ENCODE results near the gene TIGD6. TPM values are rescaled to one million over a fixed set of nuclear protein-coding genes. Genes with fewer than 3 reads are reported as not detected.

The TIGD6 gene
- total RNA-seq, 1 experiment from 2014 or later: 2.1 TPM

DNA sequence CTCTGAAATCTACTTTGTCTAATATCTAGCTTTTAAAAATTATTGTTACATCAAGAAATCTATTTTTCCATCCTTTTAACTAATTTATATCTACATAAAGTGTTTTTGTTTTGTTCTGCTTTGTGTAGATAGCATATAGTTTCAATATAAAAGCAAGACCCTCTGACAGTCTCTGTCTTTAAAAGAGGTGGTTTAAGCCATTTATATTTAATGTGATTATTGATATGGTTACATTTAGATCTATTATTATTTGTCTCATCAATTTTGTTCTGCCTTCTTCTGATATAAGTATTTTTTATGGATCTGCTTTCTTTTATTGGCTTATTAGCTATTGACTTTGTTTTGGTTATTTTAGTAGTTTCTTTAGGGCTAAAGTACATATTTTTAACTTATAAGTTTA, 16.1 kb upstream of the TIGD6 start:
- ChIA-PET POLR2A (no interaction called here), CTCF (no interaction called here)
- DNase-seq (ENCODE audit: low spot score) (no peak), ATAC-seq (no peak)
- Mint-ChIP-seq H3K9me3 (peaks cover 16% of the 10 kb centered on the region), H3K27ac (no peak overlapping the region), H3K4me3 (no peak overlapping the region), H3K36me3 (peaks cover 89% of the 10 kb centered on the region), H3K27me3 (ENCODE audit: low read depth) (no peaks in the 10 kb centered on the region), H3K4me1 (peaks cover 14% of the 10 kb centered on the region)
- TF ChIP-seq SOX15 (CRISPR knock-in tag; IDR thresholded peaks at IDR 0.05): no peak
- TF ChIP-seq, protein P1, sequence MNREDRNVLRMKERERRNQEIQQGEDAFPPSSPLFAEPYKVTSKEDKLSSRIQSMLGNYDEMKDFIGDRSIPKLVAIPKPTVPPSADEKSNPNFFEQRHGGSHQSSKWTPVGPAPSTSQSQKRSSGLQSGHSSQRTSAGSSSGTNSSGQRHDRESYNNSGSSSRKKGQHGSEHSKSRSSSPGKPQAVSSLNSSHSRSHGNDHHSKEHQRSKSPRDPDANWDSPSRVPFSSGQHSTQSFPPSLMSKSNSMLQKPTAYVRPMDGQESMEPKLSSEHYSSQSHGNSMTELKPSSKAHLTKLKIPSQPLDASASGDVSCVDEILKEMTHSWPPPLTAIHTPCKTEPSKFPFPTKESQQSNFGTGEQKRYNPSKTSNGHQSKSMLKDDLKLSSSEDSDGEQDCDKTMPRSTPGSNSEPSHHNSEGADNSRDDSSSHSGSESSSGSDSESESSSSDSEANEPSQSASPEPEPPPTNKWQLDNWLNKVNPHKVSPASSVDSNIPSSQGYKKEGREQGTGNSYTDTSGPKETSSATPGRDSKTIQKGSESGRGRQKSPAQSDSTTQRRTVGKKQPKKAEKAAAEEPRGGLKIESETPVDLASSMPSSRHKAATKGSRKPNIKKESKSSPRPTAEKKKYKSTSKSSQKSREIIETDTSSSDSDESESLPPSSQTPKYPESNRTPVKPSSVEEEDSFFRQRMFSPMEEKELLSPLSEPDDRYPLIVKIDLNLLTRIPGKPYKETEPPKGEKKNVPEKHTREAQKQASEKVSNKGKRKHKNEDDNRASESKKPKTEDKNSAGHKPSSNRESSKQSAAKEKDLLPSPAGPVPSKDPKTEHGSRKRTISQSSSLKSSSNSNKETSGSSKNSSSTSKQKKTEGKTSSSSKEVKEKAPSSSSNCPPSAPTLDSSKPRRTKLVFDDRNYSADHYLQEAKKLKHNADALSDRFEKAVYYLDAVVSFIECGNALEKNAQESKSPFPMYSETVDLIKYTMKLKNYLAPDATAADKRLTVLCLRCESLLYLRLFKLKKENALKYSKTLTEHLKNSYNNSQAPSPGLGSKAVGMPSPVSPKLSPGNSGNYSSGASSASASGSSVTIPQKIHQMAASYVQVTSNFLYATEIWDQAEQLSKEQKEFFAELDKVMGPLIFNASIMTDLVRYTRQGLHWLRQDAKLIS (CRISPR knock-in tag; IDR thresholded peaks at IDR 0.05; ENCODE audit: borderline replicate concordance): no peak
- TF ChIP-seq, protein P2, sequence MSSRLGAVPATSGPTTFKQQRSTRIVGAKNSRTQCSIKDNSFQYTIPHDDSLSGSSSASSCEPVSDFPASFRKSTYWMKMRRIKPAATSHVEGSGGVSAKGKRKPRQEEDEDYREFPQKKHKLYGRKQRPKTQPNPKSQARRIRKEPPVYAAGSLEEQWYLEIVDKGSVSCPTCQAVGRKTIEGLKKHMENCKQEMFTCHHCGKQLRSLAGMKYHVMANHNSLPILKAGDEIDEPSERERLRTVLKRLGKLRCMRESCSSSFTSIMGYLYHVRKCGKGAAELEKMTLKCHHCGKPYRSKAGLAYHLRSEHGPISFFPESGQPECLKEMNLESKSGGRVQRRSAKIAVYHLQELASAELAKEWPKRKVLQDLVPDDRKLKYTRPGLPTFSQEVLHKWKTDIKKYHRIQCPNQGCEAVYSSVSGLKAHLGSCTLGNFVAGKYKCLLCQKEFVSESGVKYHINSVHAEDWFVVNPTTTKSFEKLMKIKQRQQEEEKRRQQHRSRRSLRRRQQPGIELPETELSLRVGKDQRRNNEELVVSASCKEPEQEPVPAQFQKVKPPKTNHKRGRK (CRISPR knock-in tag; IDR thresholded peaks at IDR 0.05; ENCODE audit: borderline replicate concordance): no peak
- no peak for TF ChIP-seq FOXJ3 (CRISPR knock-in tag; IDR thresholded peaks at IDR 0.05; ENCODE audit: borderline replicate concordance)
- no peak for TF ChIP-seq ZNF317 (CRISPR knock-in tag; IDR thresholded peaks at IDR 0.05; ENCODE audit: borderline replicate concordance, low read depth)
- TF ChIP-seq, protein P3, sequence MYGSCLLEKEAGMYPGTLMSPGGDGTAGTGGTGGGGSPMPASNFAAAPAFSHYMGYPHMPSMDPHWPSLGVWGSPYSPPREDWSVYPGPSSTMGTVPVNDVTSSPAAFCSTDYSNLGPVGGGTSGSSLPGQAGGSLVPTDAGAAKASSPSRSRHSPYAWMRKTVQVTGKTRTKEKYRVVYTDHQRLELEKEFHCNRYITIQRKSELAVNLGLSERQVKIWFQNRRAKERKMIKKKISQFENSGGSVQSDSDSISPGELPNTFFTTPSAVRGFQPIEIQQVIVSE (CRISPR knock-in tag; IDR thresholded peaks at IDR 0.05; ENCODE audit: borderline replicate concordance): no peak
- TF ChIP-seq, protein P4, sequence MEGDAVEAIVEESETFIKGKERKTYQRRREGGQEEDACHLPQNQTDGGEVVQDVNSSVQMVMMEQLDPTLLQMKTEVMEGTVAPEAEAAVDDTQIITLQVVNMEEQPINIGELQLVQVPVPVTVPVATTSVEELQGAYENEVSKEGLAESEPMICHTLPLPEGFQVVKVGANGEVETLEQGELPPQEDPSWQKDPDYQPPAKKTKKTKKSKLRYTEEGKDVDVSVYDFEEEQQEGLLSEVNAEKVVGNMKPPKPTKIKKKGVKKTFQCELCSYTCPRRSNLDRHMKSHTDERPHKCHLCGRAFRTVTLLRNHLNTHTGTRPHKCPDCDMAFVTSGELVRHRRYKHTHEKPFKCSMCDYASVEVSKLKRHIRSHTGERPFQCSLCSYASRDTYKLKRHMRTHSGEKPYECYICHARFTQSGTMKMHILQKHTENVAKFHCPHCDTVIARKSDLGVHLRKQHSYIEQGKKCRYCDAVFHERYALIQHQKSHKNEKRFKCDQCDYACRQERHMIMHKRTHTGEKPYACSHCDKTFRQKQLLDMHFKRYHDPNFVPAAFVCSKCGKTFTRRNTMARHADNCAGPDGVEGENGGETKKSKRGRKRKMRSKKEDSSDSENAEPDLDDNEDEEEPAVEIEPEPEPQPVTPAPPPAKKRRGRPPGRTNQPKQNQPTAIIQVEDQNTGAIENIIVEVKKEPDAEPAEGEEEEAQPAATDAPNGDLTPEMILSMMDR (IDR thresholded peaks at IDR 0.05): no peak
- no peak for TF ChIP-seq NFE2L1 (CRISPR knock-in tag; IDR thresholded peaks at IDR 0.05)
- TF ChIP-seq, protein P5, sequence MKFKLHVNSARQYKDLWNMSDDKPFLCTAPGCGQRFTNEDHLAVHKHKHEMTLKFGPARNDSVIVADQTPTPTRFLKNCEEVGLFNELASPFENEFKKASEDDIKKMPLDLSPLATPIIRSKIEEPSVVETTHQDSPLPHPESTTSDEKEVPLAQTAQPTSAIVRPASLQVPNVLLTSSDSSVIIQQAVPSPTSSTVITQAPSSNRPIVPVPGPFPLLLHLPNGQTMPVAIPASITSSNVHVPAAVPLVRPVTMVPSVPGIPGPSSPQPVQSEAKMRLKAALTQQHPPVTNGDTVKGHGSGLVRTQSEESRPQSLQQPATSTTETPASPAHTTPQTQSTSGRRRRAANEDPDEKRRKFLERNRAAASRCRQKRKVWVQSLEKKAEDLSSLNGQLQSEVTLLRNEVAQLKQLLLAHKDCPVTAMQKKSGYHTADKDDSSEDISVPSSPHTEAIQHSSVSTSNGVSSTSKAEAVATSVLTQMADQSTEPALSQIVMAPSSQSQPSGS (CRISPR knock-in tag; IDR thresholded peaks at IDR 0.05; ENCODE audit: borderline replicate concordance, low read depth): no peak
- no peak for TF ChIP-seq SMAD4 (CRISPR knock-in tag; IDR thresholded peaks at IDR 0.05)
- TF ChIP-seq, protein P6, sequence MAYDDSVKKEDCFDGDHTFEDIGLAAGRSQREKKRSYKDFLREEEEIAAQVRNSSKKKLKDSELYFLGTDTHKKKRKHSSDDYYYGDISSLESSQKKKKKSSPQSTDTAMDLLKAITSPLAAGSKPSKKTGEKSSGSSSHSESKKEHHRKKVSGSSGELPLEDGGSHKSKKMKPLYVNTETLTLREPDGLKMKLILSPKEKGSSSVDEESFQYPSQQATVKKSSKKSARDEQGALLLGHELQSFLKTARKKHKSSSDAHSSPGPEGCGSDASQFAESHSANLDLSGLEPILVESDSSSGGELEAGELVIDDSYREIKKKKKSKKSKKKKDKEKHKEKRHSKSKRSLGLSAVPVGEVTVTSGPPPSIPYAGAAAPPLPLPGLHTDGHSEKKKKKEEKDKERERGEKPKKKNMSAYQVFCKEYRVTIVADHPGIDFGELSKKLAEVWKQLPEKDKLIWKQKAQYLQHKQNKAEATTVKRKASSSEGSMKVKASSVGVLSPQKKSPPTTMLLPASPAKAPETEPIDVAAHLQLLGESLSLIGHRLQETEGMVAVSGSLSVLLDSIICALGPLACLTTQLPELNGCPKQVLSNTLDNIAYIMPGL (CRISPR knock-in tag; IDR thresholded peaks at IDR 0.05): no peak
- no peak for TF ChIP-seq NR2C2 (CRISPR knock-in tag; IDR thresholded peaks at IDR 0.05)
- TF ChIP-seq, protein P7, sequence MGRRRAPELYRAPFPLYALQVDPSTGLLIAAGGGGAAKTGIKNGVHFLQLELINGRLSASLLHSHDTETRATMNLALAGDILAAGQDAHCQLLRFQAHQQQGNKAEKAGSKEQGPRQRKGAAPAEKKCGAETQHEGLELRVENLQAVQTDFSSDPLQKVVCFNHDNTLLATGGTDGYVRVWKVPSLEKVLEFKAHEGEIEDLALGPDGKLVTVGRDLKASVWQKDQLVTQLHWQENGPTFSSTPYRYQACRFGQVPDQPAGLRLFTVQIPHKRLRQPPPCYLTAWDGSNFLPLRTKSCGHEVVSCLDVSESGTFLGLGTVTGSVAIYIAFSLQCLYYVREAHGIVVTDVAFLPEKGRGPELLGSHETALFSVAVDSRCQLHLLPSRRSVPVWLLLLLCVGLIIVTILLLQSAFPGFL (CRISPR knock-in tag; IDR thresholded peaks at IDR 0.05; ENCODE audit: borderline replicate concordance): no peak
- TF ChIP-seq CBFB (CRISPR knock-in tag; IDR thresholded peaks at IDR 0.05; ENCODE audit: low read depth): no peak
- TF ChIP-seq RELA (CRISPR knock-in tag; IDR thresholded peaks at IDR 0.05; ENCODE audit: borderline replicate concordance): no peak

Measured in WTC11 (cell line).